ENCODE data around the gene ZNF256.

The ZNF256 gene

GRCh38 chr19:57947419-57948134 lies at the start of gene ZNF256:
ZNF256 (minus strand) TSS chr19:57947706; CDS start chr19:57947474, 232 bp downstream.
- DNase-seq (ENCODE audit: low read depth): peak; percentile 70
- peak within 1 kb of the TSS; percentile 98 for H3K4me3 ChIP-seq (ENCODE audit: control insufficient read depth, low read depth, low read length)

GRCh38 chr19:57992841-57993240 lies 45.3 kb upstream of the ZNF256 start:
- TF ChIP-seq CTCF (IDR thresholded peaks at IDR 0.05; ENCODE audit: control insufficient read depth, insufficient read depth, low read depth, low read length, missing control alignments): no peak
- H3K4me3 ChIP-seq (ENCODE audit: control insufficient read depth, low read depth, low read length): no peak overlapping the region
- DNase-seq (ENCODE audit: low read depth): no peak

More at GRCh38 chr19:57947419-57948134, at the start of gene ZNF256:
- TF ChIP-seq CTCF (IDR thresholded peaks at IDR 0.05; ENCODE audit: control insufficient read depth, insufficient read depth, low read depth, low read length, missing control alignments): peak; percentile 65

GRCh38 chr19:57978586-57979289 lies 31.2 kb upstream of the ZNF256 start:
- no peak for TF ChIP-seq CTCF (IDR thresholded peaks at IDR 0.05; ENCODE audit: control insufficient read depth, insufficient read depth, low read depth, low read length, missing control alignments)
- no peak for DNase-seq (ENCODE audit: low read depth)
- no peak overlapping the region for H3K4me3 ChIP-seq (ENCODE audit: control insufficient read depth, low read depth, low read length)

GRCh38 chr19:57974434-57974833 lies 26.9 kb upstream of the ZNF256 start, which contains the start of gene C19orf18:
C19orf18 (minus strand) TSS chr19:57974534; CDS start chr19:57974432, 102 bp downstream.
- DNase-seq (ENCODE audit: low read depth): no peak
- H3K4me3 ChIP-seq (ENCODE audit: control insufficient read depth, low read depth, low read length): no peak within 1 kb of the TSS
- TF ChIP-seq CTCF (IDR thresholded peaks at IDR 0.05; ENCODE audit: control insufficient read depth, insufficient read depth, low read depth, low read length, missing control alignments): no peak

- TF ChIP-seq CTCF (IDR thresholded peaks at IDR 0.05; ENCODE audit: control insufficient read depth, insufficient read depth, low read depth, low read length, missing control alignments): no peak
- H3K4me3 ChIP-seq (ENCODE audit: control insufficient read depth, low read depth, low read length): no peak overlapping the region
- DNase-seq (ENCODE audit: low read depth): no peak
Observed at GRCh38 chr19:57964761-57965160, 17.3 kb upstream of the ZNF256 start.

GRCh38 chr19:57961785-57962184 lies 14.3 kb upstream of the ZNF256 start:
- no peak for DNase-seq (ENCODE audit: low read depth)
- no peak for TF ChIP-seq CTCF (IDR thresholded peaks at IDR 0.05; ENCODE audit: control insufficient read depth, insufficient read depth, low read depth, low read length, missing control alignments)
- H3K4me3 ChIP-seq (ENCODE audit: control insufficient read depth, low read depth, low read length): no peak overlapping the region

All from AG09309 (cell line).